Amniotic epithelial cell (primary cell): Measurements from ENCODE around the gene BAIAP2.

Source experiments
- DNase-seq: peaks from one replicate; pipeline ENCODE4 v3.0.0-alpha.2; 2010; ENCODE audit warnings: low read depth

BAIAP2 gene

DNA sequence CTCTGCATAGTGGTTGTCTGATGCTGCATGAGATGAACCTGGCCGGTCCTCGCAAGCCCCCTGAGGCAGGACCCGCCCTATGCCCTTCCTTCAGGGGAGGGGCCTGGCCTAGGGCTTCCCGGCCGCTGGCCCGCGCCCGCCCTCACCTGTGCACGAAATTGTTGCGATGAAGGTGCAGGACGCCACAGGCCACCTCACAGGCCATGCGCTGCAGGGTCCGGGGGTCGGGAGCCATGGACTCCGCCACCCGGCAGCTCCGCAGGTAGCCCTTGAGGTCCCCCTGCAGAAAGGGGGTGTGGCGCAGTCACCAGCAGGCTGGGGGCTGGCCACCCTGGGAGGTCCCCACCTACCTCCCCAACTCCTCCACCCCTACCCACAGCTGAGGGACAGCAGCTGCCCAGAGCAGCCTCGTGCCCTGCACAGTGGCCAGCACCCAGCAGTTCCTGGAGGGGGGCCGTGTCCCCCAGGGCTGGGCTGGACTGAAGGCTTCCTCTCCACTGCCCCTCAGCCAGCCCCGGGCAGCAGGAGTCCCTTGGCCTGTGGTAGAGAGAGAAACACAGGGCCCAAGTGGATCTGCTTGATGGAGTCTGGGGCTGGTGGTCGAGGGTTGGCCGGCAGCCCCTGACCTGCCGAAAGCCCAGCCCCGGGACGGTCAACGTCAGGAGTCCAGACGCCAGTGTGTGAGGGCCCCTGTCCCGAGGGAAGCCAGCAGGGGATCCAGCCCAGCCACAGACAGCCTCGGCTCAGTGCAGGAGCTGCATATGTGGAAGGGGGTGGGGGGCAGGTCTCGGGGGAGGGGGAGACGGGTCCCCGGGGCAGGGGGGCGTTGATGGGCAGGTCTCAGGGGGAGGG, 91.6 kb downstream of the BAIAP2 start:
- DNase-seq = no peak

DNA sequence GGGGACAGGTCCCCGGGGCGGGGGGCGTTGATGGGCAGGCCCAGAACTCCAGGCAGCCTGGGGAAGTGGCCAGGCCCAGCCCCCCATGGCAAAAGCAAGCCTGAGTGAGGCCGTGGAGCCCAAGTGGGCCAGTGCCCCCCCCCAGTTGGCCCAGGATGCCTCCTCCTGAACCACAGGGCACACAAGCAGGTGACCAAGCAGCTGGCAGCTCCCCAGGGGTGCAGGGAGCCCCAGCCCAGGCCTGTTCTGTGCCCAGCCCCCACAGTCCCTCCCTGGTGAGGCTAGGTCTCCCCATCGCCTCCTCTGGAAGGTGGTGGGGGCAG, 92.1 kb downstream of the BAIAP2 start:
- DNase-seq = no peak

DNA sequence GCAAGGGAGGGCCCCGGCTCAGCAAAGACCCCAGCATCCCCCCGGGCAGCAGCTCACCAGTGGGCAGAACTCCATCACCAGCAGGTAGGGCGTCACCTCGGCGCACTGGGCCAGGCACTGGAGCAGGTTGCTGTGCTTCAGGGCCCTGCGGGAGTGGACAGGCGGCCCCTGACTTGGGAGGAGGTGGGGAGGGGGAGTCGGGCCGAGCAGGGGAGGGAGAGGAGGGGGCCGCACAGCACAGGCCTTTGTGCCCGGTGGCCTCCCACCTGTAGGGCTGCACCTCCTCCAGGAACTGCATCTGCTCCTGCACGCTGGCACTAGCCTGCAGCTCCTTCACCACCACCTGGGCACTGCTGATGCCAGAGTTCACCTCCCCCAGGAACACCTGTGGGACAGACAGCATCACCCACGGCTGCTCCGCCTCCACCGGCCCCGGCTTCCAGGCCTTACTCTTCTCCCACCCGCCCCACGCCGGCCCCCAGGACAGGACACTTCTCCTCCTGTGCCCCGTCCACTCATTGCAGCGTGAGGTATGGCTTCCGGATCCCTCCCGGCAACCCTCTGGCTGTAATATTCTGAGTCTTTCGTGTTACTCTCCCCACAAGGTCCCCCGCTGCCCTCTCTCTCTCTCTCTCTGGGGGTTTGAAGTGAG, 92.7 kb downstream of the BAIAP2 start:
- no peak for DNase-seq

DNA sequence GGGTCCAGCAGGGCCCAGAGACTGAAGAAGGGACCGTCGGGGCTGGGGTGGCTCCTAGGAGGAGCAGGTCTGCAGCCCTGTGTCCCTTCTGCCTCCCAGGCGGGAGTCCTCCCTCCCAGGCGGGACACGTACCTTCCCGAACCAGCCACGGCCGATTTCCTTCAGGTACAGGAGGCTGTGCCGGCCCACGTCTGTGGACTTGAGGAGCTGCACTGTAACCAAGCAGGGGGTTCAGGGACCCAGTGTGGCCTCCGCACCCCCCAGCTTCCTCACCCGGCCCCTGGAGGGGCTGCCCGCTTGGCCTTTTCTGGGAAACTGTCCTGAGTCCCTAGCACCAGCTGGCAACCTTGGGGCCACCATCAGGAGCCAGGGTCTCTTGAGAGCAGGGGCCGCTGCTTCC, 93.4 kb downstream of the BAIAP2 start:
- no peak for DNase-seq

DNA sequence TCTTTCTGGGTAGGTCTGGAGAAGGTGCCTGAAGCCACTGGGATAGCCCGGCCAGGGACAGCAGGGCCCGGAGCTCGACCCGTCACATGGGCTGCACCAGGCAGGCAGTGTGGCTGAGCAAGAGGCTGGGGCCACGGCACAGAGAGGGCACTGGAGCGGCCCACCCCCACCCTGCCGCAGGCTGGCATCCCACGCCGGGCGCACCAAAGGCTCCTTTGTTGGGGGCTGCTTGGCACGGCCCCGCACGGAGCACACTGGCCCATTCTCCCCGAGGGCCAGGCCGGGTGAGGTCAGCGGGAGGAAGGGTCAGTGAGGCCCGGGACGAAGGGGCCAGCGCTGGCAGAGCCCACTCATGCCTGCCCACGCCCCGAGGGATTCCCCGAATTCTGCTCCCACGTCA, 93.8 kb downstream of the BAIAP2 start:
- DNase-seq = no peak

DNA sequence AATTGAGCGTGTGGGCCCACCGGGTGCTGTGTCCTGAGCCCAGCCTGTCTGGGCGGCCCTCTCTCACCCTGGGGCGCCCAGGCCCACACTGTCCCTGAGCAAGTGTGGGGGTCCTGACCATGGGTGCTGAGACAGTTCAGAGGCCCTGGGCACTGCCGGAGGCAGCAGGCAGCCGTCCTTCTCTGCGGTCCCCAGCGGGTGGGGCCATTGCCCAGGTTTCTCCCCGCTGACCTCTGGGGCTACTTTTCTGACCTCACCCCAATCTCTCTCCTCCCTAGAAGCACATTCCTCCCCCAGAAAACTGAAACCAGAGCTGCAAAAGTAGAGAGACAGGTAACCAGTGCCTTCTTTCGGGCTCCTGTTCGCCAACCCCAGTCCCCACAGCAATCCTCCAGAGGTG, 94.3 kb downstream of the BAIAP2 start:
- DNase-seq = no peak

DNA sequence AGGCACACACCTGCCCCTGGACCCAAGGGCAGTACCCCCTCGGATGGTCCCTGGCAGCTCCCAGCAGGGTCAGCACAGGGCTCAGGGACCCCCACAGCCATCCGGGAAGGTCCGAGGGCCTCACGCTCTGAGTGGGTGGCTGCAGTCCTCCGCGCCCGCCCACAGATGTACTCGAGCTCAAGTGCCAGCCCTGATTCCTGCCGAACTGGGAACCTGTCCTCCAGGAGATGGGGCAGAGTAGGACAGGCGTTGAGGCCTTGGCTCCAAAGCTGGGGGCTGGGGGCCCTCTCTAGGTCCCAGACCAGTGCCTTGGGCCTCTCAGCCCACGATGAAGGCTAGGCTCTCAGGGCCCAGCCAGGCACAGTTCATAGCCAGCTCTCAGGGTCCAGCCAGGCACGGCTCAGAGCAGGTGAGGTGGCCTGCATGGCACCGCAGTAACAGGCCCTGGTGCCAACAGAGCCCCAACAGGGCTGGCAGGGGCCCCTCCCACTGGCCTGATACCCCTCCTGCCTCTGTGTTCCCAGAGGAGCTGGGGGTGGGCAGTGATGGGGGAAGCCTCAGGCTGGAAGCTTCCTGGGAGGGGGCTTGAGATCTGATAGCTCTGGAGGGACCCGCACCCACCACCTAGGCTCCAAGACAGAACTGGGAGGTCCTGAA, 94.9 kb downstream of the BAIAP2 start:
- DNase-seq = no peak

DNA sequence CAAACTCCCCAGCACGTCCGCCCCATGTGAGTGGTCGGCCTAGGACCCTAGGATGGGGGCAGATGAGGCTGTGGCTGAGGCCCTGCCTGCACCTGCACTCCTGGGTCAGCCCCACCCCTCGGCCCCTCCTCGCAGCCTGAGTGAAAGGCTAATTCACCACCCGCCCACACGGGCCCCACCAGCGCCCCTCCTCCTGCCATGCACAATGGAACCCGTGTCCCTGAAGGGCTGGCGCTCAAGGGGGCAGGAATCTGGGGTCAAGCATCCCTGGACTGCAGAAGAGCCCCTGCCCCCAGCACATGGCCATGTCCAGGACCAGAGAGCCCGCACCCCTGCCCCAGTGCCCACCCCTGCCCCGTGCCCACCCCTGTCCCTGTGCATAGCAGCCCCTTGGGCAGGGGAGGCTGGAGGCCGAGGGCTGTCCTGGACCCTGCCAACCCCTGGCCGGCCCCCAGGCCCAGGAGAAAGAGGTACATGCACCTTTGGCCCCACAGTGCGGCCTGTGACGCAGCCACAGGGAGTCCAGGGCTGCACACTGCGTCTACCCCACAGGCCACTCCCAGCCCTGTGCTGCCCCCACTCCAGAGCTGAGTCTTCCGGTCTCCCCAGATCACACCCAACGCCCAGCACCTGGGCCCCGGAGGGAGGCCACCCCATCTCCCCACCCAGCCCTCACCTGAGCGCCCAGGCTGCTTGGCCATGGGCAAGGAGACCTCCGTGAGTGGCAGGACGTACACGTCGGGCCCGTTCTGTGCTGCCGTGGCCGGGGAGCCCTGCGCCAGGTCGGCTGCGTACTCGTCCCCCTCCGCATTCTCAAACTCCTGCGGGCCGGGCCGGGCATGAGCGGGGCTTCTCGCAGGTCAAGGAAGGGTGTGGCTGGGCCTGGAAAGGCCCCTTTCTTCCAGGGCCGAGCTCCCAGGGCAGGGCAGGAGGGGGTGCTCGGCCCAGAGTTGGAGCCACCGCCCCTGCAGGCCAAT, 95.7 kb downstream of the BAIAP2 start:
- DNase-seq = no peak

DNA sequence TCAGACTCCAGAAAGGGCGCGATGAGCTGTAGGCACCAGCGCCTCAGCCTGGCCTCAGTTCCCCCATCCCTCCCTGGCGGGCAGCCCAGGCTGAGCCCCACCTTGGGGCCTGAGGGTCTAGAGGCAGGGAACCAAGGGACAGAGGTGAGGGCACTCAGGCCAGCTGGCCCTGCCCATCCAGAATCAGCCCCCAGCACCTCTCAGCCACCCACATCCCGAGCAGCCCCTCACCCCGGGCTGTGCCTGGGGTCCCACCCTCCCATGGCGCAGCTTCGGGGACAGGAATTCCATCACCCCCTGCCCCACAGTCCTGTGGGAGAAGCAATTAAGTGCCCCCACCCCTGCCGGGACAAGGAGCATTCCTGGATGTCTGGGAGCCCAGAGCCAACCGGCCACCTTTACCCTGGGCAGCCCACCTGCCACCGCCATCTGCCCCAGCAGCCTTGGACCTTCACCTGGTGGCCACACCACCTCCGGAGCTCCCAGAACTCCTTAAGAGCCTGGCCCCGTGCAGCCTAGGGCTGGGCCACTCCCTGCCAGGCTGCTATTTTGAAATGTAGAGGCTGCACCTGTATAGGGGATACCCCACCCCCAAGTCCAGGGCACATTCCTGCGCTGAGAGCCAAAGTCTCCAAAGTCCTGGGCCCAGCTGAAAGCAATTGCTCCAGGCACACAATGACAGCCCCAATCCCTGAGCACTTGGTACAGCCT, 96.7 kb downstream of the BAIAP2 start:
- no peak for DNase-seq

DNA sequence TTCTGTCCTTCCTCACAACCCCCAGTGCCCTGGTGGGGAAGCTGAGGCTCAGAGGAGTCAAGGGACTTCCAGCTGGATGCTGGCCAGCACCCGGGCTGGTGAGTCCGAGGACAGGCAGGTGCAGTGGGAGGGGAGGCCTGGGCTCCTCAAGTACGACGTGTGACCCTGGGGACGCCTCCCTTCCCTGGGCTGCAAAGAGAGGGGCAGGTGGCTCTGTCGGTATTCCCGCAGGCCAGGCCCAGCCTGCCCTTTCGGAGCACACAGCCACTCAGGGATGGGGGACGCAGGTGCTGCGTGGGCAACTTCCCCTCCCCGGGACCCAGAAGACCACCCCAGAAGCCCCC, 97.2 kb downstream of the BAIAP2 start:
- no peak for DNase-seq

DNA sequence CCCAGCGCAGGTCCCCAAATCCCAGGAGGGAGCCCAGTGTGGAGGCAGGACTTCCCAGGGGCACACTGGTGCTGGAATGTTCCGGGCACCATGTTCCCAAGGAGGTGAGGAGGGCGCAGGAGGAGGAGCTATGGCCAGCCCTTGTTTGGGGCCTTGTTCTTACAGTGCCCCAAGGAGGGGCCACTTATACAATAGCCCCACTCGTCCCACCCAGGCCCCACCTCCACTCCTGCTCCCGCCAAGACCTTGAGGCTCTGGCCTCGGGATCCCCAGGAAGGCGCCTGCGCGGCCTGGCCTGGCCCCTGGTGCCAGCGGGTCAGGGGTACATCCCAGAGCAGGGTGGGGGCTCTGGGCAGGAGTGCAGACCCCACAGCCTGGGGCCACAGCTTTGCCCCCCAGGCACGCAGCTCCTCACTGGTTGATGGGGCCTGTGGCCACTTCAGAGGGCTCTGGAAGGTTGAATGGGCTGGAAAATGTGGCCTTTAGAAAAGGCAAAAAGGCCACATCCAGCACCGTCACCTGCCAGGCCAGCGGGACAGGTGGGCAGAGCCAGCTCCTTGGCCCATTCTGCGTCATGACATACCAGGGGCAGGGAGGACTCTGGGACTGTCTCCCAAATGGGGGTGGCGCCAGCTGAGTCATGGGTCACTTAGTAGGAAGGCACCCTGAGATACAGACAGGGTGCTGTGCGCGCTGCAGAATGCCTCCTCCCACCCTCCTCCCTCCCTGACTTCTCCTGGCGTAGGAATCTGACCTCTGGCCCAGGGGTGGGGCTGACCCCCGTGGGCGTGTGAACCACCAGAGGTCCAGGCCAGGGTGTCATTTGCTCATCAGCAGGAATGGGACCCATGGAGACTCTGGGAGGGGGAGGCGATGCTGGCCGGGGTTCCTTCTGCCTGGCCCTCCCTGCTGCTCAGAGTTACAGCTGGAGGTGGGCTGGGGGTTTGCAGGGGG, 98.1 kb downstream of the BAIAP2 start:
- DNase-seq = no peak

DNA sequence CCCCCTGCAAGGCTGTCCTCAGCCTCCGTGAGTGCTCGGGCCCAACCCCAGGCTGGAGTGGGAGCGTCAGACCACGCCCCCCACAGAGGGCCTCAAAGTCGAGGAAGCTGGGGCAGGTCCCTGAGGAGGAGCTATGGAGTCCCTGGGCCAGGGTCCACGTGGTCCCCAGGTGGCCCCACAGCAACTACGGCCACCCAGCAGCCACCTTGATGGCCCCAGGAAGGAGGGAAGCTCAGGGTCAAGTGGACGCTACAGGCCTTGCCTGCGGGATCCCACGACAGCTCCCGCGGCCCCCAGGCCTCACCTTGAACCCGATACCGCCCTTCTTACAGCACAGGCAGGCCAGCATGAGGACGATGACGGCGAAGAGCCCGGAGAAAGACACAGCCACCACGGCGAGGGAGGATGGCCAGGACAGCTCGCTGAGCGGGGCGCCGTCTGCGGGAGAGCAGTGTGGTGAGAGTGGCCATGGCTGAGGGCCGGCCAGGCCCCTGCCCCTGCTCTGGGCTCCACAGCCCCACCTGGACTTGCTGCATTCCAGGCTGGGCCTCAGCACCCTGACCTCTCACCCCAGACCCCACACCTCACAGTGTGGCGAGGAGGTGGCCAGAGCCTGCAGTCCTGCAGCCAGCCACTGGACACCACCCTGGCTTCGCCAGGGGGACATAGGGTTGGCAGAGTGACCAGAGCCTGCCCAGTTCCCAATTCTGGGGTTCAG, 99.3 kb downstream of the BAIAP2 start:
- no peak for DNase-seq

DNA sequence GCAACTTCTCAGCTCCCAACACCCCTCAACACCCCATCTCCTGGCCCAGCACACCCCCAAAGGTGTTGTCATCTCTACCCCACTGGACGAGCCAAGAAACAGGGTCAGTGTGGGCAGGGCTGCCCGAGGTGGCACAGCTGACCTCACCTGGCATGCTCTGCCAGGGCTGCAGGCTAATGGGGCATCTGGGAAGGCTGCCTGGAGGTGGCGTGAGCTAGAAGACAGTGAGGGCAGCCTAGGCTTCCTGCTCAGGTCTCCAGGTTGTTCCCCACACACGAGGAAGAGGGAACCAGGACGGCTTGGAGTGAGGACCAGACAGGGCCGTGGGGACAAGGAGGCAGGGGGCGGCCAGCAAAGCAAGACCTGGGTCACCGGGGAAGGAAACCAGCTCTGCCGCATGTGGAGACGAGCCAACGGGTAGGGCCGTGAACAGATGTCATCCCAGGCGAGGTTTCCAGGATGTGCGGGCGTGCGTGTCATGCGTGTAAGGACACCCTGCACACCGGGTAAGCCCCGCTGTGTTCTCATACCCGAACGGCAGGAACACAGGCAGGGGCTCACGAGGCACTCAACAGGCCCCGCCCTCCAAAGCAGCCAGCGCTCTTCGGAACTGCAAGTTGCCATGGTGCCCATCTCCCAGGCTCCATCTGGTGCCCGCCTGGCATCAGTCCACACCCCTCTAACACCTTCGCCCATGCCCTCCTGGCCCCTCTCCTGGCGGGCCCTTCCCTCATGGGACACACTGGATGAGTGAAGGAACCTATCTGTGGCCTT, 100.7 kb downstream of the BAIAP2 start:
- no peak for DNase-seq

DNA sequence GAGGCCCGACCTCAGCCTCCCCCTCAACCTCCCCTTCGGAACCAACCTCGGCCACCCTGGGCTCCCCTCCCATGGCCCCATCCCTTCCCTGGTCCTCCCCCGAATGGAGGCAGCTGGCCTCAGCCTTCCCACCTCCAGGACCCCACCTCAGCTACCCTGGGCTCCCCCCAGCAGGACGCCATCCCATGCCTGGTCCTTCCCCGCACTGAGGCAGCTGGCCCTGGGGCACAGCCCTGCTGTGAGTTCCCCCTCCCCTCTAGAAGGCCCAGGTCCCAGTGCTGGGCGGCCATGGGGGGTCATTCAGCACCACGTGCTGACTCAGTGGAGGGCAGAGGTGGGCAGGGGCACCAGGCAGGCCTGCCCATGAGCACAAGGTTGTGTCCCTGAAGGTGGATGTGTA, 101.4 kb downstream of the BAIAP2 start:
- no peak for DNase-seq

DNA sequence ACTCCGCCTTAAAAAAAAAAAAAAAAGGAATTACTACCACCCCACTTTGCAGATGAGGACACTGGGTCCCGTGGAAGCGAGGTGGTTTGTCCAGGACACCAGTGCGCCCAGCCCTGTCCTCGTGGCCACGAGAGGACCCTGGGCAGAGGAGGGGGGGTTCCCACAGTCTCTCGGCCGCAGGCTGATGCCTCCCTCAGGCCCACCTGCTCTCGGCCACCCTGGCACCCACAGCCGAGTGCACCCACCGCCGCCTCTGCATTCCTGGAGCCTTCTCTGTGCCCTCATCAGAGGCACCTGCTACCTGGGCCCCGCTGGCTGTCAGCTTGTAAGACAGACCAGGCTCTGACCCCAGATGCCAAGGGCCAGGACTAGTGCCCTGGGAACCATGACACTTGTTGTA, 102.3 kb downstream of the BAIAP2 start:
- DNase-seq = no peak

DNA sequence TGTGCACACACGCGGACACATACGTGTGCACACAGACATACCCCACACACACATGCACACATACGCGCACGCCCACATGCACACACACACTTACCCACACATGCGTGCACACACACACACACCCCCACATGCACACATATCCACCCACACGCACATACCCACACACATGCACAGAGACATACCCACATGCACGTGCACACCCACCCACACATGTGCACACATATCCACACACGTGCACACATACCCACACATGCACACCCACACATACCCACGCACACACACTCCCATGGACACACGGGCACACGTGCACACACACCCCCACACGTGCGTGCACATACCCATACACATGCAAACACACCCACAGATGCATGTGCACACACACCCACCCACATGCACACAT, 103.1 kb downstream of the BAIAP2 start:
- DNase-seq = no peak

DNA sequence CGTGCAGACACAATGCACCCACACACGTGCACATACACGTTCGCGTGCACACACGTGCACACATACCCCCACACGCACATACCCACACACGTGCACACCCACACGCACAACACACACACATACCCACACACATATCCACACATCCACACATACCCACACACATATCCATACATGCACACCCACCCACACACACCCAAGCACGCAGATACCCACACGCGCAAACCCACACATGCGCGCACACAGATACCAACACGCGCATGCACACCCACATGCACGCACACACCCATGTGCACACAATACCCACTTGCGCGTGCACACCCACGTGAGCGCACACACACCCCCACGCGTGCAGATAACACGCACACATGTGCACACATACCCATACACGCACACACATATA, 103.5 kb downstream of the BAIAP2 start:
- DNase-seq = no peak

DNA sequence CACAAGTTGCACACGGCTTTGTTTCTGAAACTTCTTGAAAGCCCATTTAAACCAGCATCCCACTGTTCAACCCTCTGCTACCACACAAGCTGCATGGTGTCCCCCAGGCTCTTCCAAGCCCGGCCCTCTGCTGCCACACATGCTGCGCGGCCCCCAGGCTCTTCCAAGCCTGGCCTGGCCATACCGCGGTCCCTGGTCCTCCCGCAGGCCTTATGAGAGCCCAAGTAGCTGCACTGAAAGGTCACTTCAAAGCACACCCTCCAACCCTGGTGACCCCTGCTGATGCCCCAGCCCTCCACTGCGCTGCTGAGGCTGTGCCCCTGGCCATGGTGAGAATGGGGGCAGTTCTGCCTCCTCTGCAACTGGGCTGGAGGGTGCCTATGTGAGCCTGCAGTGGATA, 104.5 kb downstream of the BAIAP2 start:
- no peak for DNase-seq

DNA sequence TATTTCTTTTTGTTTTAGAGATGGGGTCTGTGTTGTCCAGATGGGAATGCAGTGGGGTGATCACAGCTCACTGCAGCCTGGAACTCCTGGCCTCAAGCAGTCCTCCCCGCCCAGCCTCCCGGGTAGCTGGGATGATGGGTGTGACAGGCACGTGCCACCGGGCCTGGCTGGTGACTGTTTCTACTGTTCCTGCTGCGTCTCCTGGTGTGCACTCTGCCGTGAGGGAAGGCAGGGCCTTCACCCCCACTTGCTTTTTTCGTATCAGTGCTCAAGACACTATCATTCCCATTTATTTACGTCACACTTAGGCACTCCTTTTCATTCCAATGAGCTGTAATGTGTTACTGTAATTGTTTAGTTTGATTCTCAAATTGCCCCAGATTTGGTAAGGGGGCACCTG, 105.1 kb downstream of the BAIAP2 start:
- no peak for DNase-seq
